ENCODE results near the gene ASIC4. TPM values are rescaled to one million over a fixed set of nuclear protein-coding genes. Genes with fewer than 3 reads are reported as not detected.

ASIC4 gene
- polyA plus RNA-seq, 1 donor (not counting 4 experiments of a cell fraction or from before 2014, with no cell fraction given), result not detected

DNA sequence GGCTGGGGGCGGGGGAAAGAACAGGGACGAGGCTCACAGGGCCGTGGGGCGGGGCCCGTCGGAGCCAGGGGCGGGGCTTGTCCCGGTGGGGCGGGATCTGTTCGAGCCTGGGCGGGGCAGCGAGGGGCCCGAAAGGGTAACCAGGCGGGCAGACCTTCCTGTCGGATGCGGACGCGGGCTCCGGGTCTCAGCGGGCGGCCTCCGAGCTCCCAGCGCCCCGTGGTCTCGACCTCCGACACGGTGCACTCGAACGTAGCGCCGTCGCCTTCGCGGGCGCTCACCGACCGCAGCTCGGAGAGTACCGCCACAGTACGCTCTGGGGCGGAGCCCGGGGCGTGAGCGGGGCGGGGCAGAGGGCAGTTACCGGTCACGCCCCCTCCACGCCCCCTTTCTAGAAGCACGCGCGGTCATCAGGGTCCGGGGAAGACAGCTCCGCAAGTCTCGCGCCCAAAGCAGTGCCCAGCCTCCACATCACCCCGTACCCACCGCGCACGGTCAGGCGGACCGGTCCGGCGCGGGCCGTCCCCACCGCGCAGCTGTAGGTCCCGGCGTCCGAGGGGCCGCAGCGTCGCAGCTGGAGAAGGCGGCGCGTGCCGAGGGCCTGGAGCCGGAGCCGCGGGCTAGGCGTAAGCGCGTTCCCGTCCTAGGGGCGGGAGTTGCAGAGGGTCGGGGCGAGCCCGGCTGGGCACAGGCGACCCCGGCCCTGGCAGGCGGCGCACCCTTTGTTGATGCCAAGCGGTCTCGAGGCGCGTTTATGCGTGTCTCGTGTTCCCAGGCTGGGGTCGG, 38.3 kb downstream of the ASIC4 start:
- H2AFZ ChIP-seq (ENCODE audit: control insufficient read depth, low read length), result peak overlapping the region; percentile 86

GRCh38 chr2:219553168-219553417, 38.8 kb downstream of the ASIC4 start:
- no peaks in the 10 kb centered on the region for H3K9me1 ChIP-seq (ENCODE audit: control insufficient read depth, extremely low read depth, insufficient read depth, low read length)
- H3K27ac ChIP-seq (ENCODE audit: control insufficient read depth, insufficient read depth, low read length), result no peak overlapping the region
- H3K4me2 ChIP-seq (ENCODE audit: control insufficient read depth, extremely low read depth, insufficient read depth, low read depth, low read length), result peak overlapping the region; percentile 91
- no peak for FAIRE-seq
- no peak for DNase-seq (ENCODE audit: low read depth, low spot score)
- no peaks in the 10 kb centered on the region for H3K36me3 ChIP-seq (ENCODE audit: control insufficient read depth in 2 of 2, extremely low read depth in 1 of 2, insufficient read depth in 2 of 2, low read length in 2 of 2)
- H3K9me3 ChIP-seq (ENCODE audit: control insufficient read depth, low read depth, low read length), result no peaks in the 10 kb centered on the region
- peak overlapping the region in 2 of 3 experiments; percentile 69 to 72 for H3K4me3 ChIP-seq (ENCODE audit: control insufficient read depth in 2 of 3, extremely low read depth in 1 of 3, insufficient read depth in 2 of 3, low read depth in 1 of 3, low read length in 3 of 3)
- no peaks in the 10 kb centered on the region for H4K20me1 ChIP-seq (ENCODE audit: control insufficient read depth, extremely low read depth, insufficient read depth, low read length)
- no peaks in the 10 kb centered on the region for H3K79me2 ChIP-seq (ENCODE audit: control insufficient read depth, insufficient read depth, low read length)
- H3K27me3 ChIP-seq (ENCODE audit: control insufficient read depth, extremely low read depth, insufficient read depth, low read length), result peaks cover 9% of the 10 kb centered on the region
- H3K9ac ChIP-seq (ENCODE audit: control insufficient read depth, extremely low read depth, insufficient read depth, low read length), result peak overlapping the region; percentile 65
- H2AFZ ChIP-seq (ENCODE audit: control insufficient read depth, low read length), result no peak overlapping the region
- H3K4me1 ChIP-seq (ENCODE audit: control insufficient read depth, extremely low read depth, insufficient read depth, low read length), result no peaks in the 10 kb centered on the region
- peak; percentile 42 for TF ChIP-seq EZH2 (IDR thresholded peaks at IDR 0.05; ENCODE audit: low read length)
- TF ChIP-seq, protein P1, sequence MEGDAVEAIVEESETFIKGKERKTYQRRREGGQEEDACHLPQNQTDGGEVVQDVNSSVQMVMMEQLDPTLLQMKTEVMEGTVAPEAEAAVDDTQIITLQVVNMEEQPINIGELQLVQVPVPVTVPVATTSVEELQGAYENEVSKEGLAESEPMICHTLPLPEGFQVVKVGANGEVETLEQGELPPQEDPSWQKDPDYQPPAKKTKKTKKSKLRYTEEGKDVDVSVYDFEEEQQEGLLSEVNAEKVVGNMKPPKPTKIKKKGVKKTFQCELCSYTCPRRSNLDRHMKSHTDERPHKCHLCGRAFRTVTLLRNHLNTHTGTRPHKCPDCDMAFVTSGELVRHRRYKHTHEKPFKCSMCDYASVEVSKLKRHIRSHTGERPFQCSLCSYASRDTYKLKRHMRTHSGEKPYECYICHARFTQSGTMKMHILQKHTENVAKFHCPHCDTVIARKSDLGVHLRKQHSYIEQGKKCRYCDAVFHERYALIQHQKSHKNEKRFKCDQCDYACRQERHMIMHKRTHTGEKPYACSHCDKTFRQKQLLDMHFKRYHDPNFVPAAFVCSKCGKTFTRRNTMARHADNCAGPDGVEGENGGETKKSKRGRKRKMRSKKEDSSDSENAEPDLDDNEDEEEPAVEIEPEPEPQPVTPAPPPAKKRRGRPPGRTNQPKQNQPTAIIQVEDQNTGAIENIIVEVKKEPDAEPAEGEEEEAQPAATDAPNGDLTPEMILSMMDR (optimal IDR thresholded peaks at IDR 0.05 in 1 of 3, IDR thresholded peaks at IDR 0.05 in 1 of 3, conservative IDR thresholded peaks at IDR 0.05 in 1 of 3; ENCODE audit: extremely low read depth in 1 of 3, insufficient read depth in 2 of 3, low read length in 3 of 3), result no peak
- dilution Hi-C loops (cut with MboI; ENCODE audit: extremely low pct_ligation_motif_present, low sequenced_read_pairs), result no loop called here

More for the DNA sequence above, 38.3 kb downstream of the ASIC4 start:
- dilution Hi-C loops (cut with MboI; ENCODE audit: extremely low pct_ligation_motif_present, low sequenced_read_pairs), result no loop called here
- H3K79me2 ChIP-seq (ENCODE audit: control insufficient read depth, insufficient read depth, low read length), result no peaks in the 10 kb centered on the region
- no peaks in the 10 kb centered on the region for H3K9me3 ChIP-seq (ENCODE audit: control insufficient read depth, low read depth, low read length)
- no peak for FAIRE-seq
- H3K27ac ChIP-seq (ENCODE audit: control insufficient read depth, insufficient read depth, low read length), result peak overlapping the region; percentile 36
- TF ChIP-seq, protein P1 (optimal IDR thresholded peaks at IDR 0.05 in 1 of 3, IDR thresholded peaks at IDR 0.05 in 1 of 3, conservative IDR thresholded peaks at IDR 0.05 in 1 of 3; ENCODE audit: extremely low read depth in 1 of 3, insufficient read depth in 2 of 3, low read length in 3 of 3), result no peak
- no peak for TF ChIP-seq EZH2 (IDR thresholded peaks at IDR 0.05; ENCODE audit: low read length)
- H3K27me3 ChIP-seq (ENCODE audit: control insufficient read depth, extremely low read depth, insufficient read depth, low read length), result peaks cover 9% of the 10 kb centered on the region
- DNase-seq (ENCODE audit: low read depth, low spot score), result no peak
- no peaks in the 10 kb centered on the region for H3K9me1 ChIP-seq (ENCODE audit: control insufficient read depth, extremely low read depth, insufficient read depth, low read length)
- H4K20me1 ChIP-seq (ENCODE audit: control insufficient read depth, extremely low read depth, insufficient read depth, low read length), result no peaks in the 10 kb centered on the region
- H3K4me1 ChIP-seq (ENCODE audit: control insufficient read depth, extremely low read depth, insufficient read depth, low read length), result no peaks in the 10 kb centered on the region
- peak overlapping the region; percentile 62 to 72 (median 69) for H3K4me3 ChIP-seq (ENCODE audit: control insufficient read depth in 2 of 3, extremely low read depth in 1 of 3, insufficient read depth in 2 of 3, low read depth in 1 of 3, low read length in 3 of 3)
- peak overlapping the region; percentile 65 for H3K9ac ChIP-seq (ENCODE audit: control insufficient read depth, extremely low read depth, insufficient read depth, low read length)
- no peaks in the 10 kb centered on the region for H3K36me3 ChIP-seq (ENCODE audit: control insufficient read depth in 2 of 2, extremely low read depth in 1 of 2, insufficient read depth in 2 of 2, low read length in 2 of 2)
- H3K4me2 ChIP-seq (ENCODE audit: control insufficient read depth, extremely low read depth, insufficient read depth, low read depth, low read length), result peak overlapping the region; percentile 91
